HG02840 (cell line): ENCODE measurements around the gene GALNT2.

Source experiments
- ATAC-seq: cut with Tn5 transposase; IDR thresholded peaks from one replicate; pipeline ENCODE4 v1.9.1; 2021; ENCODE audit warnings: mild to moderate bottlenecking, moderate library complexity, moderate number of reproducible peaks; ENCODE audit not compliant: unreplicated experiment, low FRiP score

The GALNT2 gene

GRCh38 chr1:230303822-230304221, 236.8 kb downstream of the GALNT2 start:
- no peak for ATAC-seq

GRCh38 chr1:230306169-230306568, 239.1 kb downstream of the GALNT2 start:
- ATAC-seq, result no peak

GRCh38 chr1:230307213-230307612, 240.2 kb downstream of the GALNT2 start:
- ATAC-seq, result no peak

GRCh38 chr1:230308039-230308438, 241.0 kb downstream of the GALNT2 start:
- no peak for ATAC-seq

- no peak for ATAC-seq
Observed at GRCh38 chr1:230308821-230309220, 241.8 kb downstream of the GALNT2 start.

GRCh38 chr1:230309646-230310177, 242.7 kb downstream of the GALNT2 start:
- ATAC-seq, result no peak

- no peak for ATAC-seq
Observed at GRCh38 chr1:230310381-230311163, 243.5 kb downstream of the GALNT2 start.

- ATAC-seq, result no peak
Observed at GRCh38 chr1:230312676-230313075, 245.6 kb downstream of the GALNT2 start.

- ATAC-seq, result no peak
Observed at GRCh38 chr1:230313453-230314141, 246.6 kb downstream of the GALNT2 start.

GRCh38 chr1:230314142-230314470, 247.1 kb downstream of the GALNT2 start:
- no peak for ATAC-seq

GRCh38 chr1:230315099-230315498, 248.1 kb downstream of the GALNT2 start:
- ATAC-seq, result no peak

- ATAC-seq, result no peak
Observed at GRCh38 chr1:230316864-230317745, 250.1 kb downstream of the GALNT2 start.

GRCh38 chr1:230317823-230318819, 251.1 kb downstream of the GALNT2 start:
- ATAC-seq, result no peak

- no peak for ATAC-seq
Observed at GRCh38 chr1:230319014-230319747, 252.1 kb downstream of the GALNT2 start.

- ATAC-seq, result no peak
Observed at GRCh38 chr1:230320804-230321203, 253.8 kb downstream of the GALNT2 start.

GRCh38 chr1:230321341-230321740, 254.3 kb downstream of the GALNT2 start:
- ATAC-seq, result no peak

GRCh38 chr1:230321741-230322420, 254.8 kb downstream of the GALNT2 start:
- ATAC-seq, result no peak

GRCh38 chr1:230322421-230322756, 255.4 kb downstream of the GALNT2 start:
- ATAC-seq, result no peak
